T-cell (primary cell): Measurements from ENCODE around the gene BRPF3. TPM values are rescaled to one million over a fixed set of nuclear protein-coding genes. Genes with fewer than 3 reads are reported as not detected.

ENCODE experiments used
- ATAC-seq, 4 experiments: fragments of 200-7000 bp in 3 of 4; fragments of 150-1000 bp in 1 of 4; cut with Tn5 transposase; replicated peaks in 1 of 4; 1 replicate in 3 of 4; 2 replicates in 1 of 4; pipeline ENCODE4 v1.10.0; 2021; ENCODE audit warnings: moderate library complexity in 3 of 4, mild to moderate bottlenecking in 2 of 4, moderate number of reproducible peaks in 1 of 4
- CTCF ChIA-PET, 2 donors: fragments of 300-600 bp; sonication (Branson Sonifier 250); formaldehyde crosslinking; loops; one replicate each; lab custom pipeline; 2022; ENCODE audit warnings: antibody characterized with exemption in 2 of 2; lab: Charles Lee
- POLR2A ChIA-PET, 2 donors: fragments of 300-600 bp; sonication (Branson Sonifier 250); formaldehyde crosslinking; loops; one replicate each; lab custom pipeline; 2022; ENCODE audit warnings: antibody characterized with exemption in 2 of 2; lab: Charles Lee
- DNase-seq, 35 experiments: peaks; one replicate each; pipeline versions ENCODE4 v3.0.0 to v3.0.0-alpha.2; 2013 to 2023
- H3K27ac ChIP-seq: one replicate; pipeline ENCODE4 v1.5.1; 2013; ENCODE audit warnings: low read length
- H3K27me3 ChIP-seq, 2 experiments: replicated peaks in 1 of 2; 1 replicate in 1 of 2; 2 replicates in 1 of 2; pipeline versions ENCODE4 v1.6.1 to v1.7.0; 2013; ENCODE audit warnings: low read length in 1 of 2, mixed read lengths in 1 of 2; ENCODE audit not compliant: control insufficient read depth in 2 of 2, insufficient read depth in 2 of 2; ENCODE audit errors: extremely low read depth in 1 of 2
- H3K36me3 ChIP-seq, 2 donors: 1 replicate in 1 of 2; 2 replicates in 1 of 2; pipeline versions ENCODE4 v1.6.1 to v1.7.0; 2013; ENCODE audit warnings: low read length in 1 of 2; ENCODE audit not compliant: control insufficient read depth in 2 of 2, insufficient read depth in 1 of 2; ENCODE audit errors: extremely low read depth in 1 of 2
- H3K4me1 ChIP-seq, 2 experiments: 1 replicate in 1 of 2; 2 replicates in 1 of 2; pipeline versions ENCODE4 v1.6.1 to v1.7.0; 2013; ENCODE audit warnings: low read length in 2 of 2, mixed read lengths in 1 of 2; ENCODE audit not compliant: insufficient read depth in 2 of 2, control insufficient read depth in 1 of 2; ENCODE audit errors: extremely low read depth in 1 of 2
- H3K4me3 ChIP-seq, 2 donors: 1 replicate in 1 of 2; 2 replicates in 1 of 2; pipeline versions ENCODE4 v1.5.1 to v1.7.0; 2013; ENCODE audit warnings: mild to moderate bottlenecking in 2 of 2, low read length in 1 of 2, moderate library complexity in 1 of 2; ENCODE audit not compliant: control insufficient read depth in 1 of 2; ENCODE audit errors: extremely low read depth in 1 of 2
- H3K9me3 ChIP-seq: 2 replicates; pipeline ENCODE4 v1.7.0; 2013
- H3K27ac Mint-ChIP-seq, 2 donors: one replicate each; pipeline ENCODE4 v1.8.0; 2020 to 2021; ENCODE audit warnings: mild to moderate bottlenecking in 2 of 2, mixed read lengths in 2 of 2
- H3K27me3 Mint-ChIP-seq, 2 donors: one replicate each; pipeline ENCODE4 v1.8.0; 2021 to 2022; ENCODE audit warnings: mixed read lengths in 2 of 2
- H3K36me3 Mint-ChIP-seq: one replicate; pipeline ENCODE4 v1.8.0; 2021; ENCODE audit warnings: mixed read lengths
- H3K4me1 Mint-ChIP-seq, 3 donors: one replicate each; pipeline ENCODE4 v1.8.0; 2020 to 2022; ENCODE audit warnings: mixed read lengths in 3 of 3, mild to moderate bottlenecking in 1 of 3
- H3K4me3 Mint-ChIP-seq, 3 donors: one replicate each; pipeline ENCODE4 v1.8.0; 2020 to 2022; ENCODE audit warnings: mild to moderate bottlenecking in 3 of 3, mixed read lengths in 3 of 3, moderate library complexity in 3 of 3
- H3K9me3 Mint-ChIP-seq, 3 donors: one replicate each; pipeline ENCODE4 v1.8.0; 2020 to 2022; ENCODE audit warnings: mixed read lengths in 3 of 3
- WGBS: methylation state at CpG from one replicate; pipeline ENCODE4 v1.1.5; 2013; ENCODE audit warnings: missing lambda C conversion rate; ENCODE audit not compliant: insufficient coverage; 5-methylcytosine and 5-hydroxymethylcytosine counted together
- total RNA-seq, 35 experiments: library from RNA in 6 of 35; stranded (reverse) in 6 of 35; fragments of 120-200 nt in 1 of 35; gene quantifications; one replicate each; pipeline versions ENCODE4 v1.2.1 to v1.2.4 and lab custom pipeline; 2013 to 2026

Gene BRPF3
- total RNA-seq, 5 donors from 2014 or later (not counting 1 experiment from before 2014, with no cell fraction given), result 33.9 to 38.5 (median 35.7) TPM

- H3K4me3 Mint-ChIP-seq, result no peak overlapping the region
- H3K36me3 ChIP-seq, result peaks cover 2 to 4% of the 10 kb centered on the region in 2 donors
- peaks cover 4 to 23% (median 22%) of the 10 kb centered on the region in 3 donors for H3K9me3 Mint-ChIP-seq
- H3K27ac Mint-ChIP-seq, result no peak overlapping the region
- CTCF ChIA-PET, result no interaction called here
- no peaks in the 10 kb centered on the region for H3K4me1 Mint-ChIP-seq
- POLR2A ChIA-PET, result no interaction called here
- peaks cover 0 to 2% of the 10 kb centered on the region in 2 experiments for H3K27me3 ChIP-seq
- H3K36me3 Mint-ChIP-seq, result peaks cover 39% of the 10 kb centered on the region
- no peaks in the 10 kb centered on the region for H3K27me3 Mint-ChIP-seq
- H3K9me3 ChIP-seq, result no peaks in the 10 kb centered on the region
- ATAC-seq (no peak), DNase-seq (no peak)
- no CpG with 5 or more reads among the region's 1 CpG for WGBS
- no peak overlapping the region for H3K27ac ChIP-seq
- no peaks in the 10 kb centered on the region for H3K4me1 ChIP-seq
- H3K4me3 ChIP-seq, result no peak overlapping the region
These were observed 16.4 kb upstream of the BRPF3 start for GRCh38 chr6:36180126-36180525.

GRCh38 chr6:36184311-36184710, 12.2 kb upstream of the BRPF3 start:
- no peak for ATAC-seq
- Histone ChIP-seq H3K9me3 (no peaks in the 10 kb centered on the region), H3K4me3 (no peak overlapping the region), H3K4me1 (no peaks in the 10 kb centered on the region), H3K36me3 (no peaks in the 10 kb centered on the region), H3K27ac (no peak overlapping the region), H3K27me3 (peaks cover 0 to 2% of the 10 kb centered on the region in 2 experiments)
- peaks cover 13% of the 10 kb centered on the region for H3K36me3 Mint-ChIP-seq
- H3K4me3 Mint-ChIP-seq, result no peak overlapping the region
- no peaks in the 10 kb centered on the region for H3K4me1 Mint-ChIP-seq
- DNase-seq, result no peak
- H3K9me3 Mint-ChIP-seq, result peaks cover 0 to 12% (median 10%) of the 10 kb centered on the region in 3 donors
- ChIA-PET POLR2A (no interaction called here), CTCF (interaction anchor here in 1 of 2 donors (0.7 kb wide), 1 partner anchor 425 kb away, joined by 7 read pairs; no protein-coding TSS in a partner anchor)
- no peaks in the 10 kb centered on the region for H3K27me3 Mint-ChIP-seq
- no peak overlapping the region for H3K27ac Mint-ChIP-seq

- H3K36me3 Mint-ChIP-seq, result peaks cover 16% of the 10 kb centered on the region
These were observed 10.3 kb upstream of the BRPF3 start for GRCh38 chr6:36186199-36186598.

GRCh38 chr6:36187446-36187845, 9.1 kb upstream of the BRPF3 start:
- H3K4me3 Mint-ChIP-seq, result no peak overlapping the region
- H3K4me1 Mint-ChIP-seq, result no peaks in the 10 kb centered on the region
- DNase-seq (no peak), ATAC-seq (no peak)
- Histone ChIP-seq H3K4me1 (no peaks in the 10 kb centered on the region), H3K9me3 (no peaks in the 10 kb centered on the region), H3K4me3 (no peak overlapping the region), H3K27me3 (no peaks in the 10 kb centered on the region), H3K27ac (no peak overlapping the region), H3K36me3 (no peaks in the 10 kb centered on the region)
- H3K27me3 Mint-ChIP-seq, result no peaks in the 10 kb centered on the region
- no CpG with 5 or more reads among the region's 2 CpGs for WGBS
- CTCF ChIA-PET, result no interaction called here
- POLR2A ChIA-PET, result no interaction called here
- peaks cover 0 to 8% (median 5%) of the 10 kb centered on the region in 3 donors for H3K9me3 Mint-ChIP-seq
- no peak overlapping the region for H3K27ac Mint-ChIP-seq
- H3K36me3 Mint-ChIP-seq, result peaks cover 14% of the 10 kb centered on the region

More at GRCh38 chr6:36186199-36186598, 10.3 kb upstream of the BRPF3 start:
- CTCF ChIA-PET, result no interaction called here
- H3K27me3 ChIP-seq, result peaks cover 0 to 2% of the 10 kb centered on the region in 2 experiments
- DNase-seq (no peak), ATAC-seq (no peak)
- H3K4me1 ChIP-seq, result no peaks in the 10 kb centered on the region
- no peaks in the 10 kb centered on the region for H3K9me3 ChIP-seq
- no peak overlapping the region for H3K4me3 Mint-ChIP-seq
- POLR2A ChIA-PET, result no interaction called here
- no peak overlapping the region for H3K27ac Mint-ChIP-seq
- WGBS, result 100% methylated on average over 1 of the region's 2 CpGs
- H3K4me3 ChIP-seq, result no peak overlapping the region
- H3K27me3 Mint-ChIP-seq, result no peaks in the 10 kb centered on the region
- no peaks in the 10 kb centered on the region for H3K36me3 ChIP-seq
- no peak overlapping the region for H3K27ac ChIP-seq
- H3K9me3 Mint-ChIP-seq, result peaks cover 0 to 10% (median 7%) of the 10 kb centered on the region in 3 donors
- H3K4me1 Mint-ChIP-seq, result no peaks in the 10 kb centered on the region

- POLR2A ChIA-PET, result interaction anchor here in 1 of 2 donors (0.7 kb wide), 1 partner anchor 101 kb away, joined by 3 read pairs; no protein-coding TSS in a partner anchor
- H3K4me3 Mint-ChIP-seq, result peak overlapping the region; percentile 79 to 85 (median 83)
- H3K36me3 ChIP-seq, result peaks cover 0 to 4% of the 10 kb centered on the region in 2 donors
- H3K9me3 ChIP-seq, result no peaks in the 10 kb centered on the region
- ATAC-seq (peak; percentile 0 to 11 (median 3)), DNase-seq (peak in 8 of 35 experiments; percentile 5 to 60 (median 16))
- 17% methylated on average over 3 of the region's 8 CpGs for WGBS
- peaks cover 35 to 43% (median 36%) of the 10 kb centered on the region in 3 donors for H3K4me1 Mint-ChIP-seq
- H3K27me3 ChIP-seq, result no peaks in the 10 kb centered on the region
- peaks cover 10% of the 10 kb centered on the region for H3K36me3 Mint-ChIP-seq
- H3K4me3 ChIP-seq, result peak overlapping the region; percentile 56 to 77
- H3K27me3 Mint-ChIP-seq, result no peaks in the 10 kb centered on the region
- H3K4me1 ChIP-seq, result peaks cover 6 to 27% of the 10 kb centered on the region in 2 experiments
- peak overlapping the region; percentile 81 to 87 for H3K27ac Mint-ChIP-seq
- H3K9me3 Mint-ChIP-seq, result no peaks in the 10 kb centered on the region
- peak overlapping the region; percentile 78 for H3K27ac ChIP-seq
- CTCF ChIA-PET, result interaction anchor here in 1 of 2 donors (0.6 to 1.5 kb wide), 11 partner anchors 8 to 787 kb away, joined by 3 to 8 read pairs (median 5); partner anchors contain the start of gene MAPK14
These were observed 952 bp upstream of the BRPF3 start for GRCh38 chr6:36195471-36196112.

GRCh38 chr6:36196880-36197548, 470 bp downstream of the BRPF3 start:
- peak; percentile 86 to 92 (median 88) for ATAC-seq
- H3K27ac ChIP-seq, result peak overlapping the region; percentile 50
- no peaks in the 10 kb centered on the region for H3K9me3 Mint-ChIP-seq

More at GRCh38 chr6:36196880-36197548, 470 bp downstream of the BRPF3 start:
- Mint-ChIP-seq H3K27ac (peak overlapping the region; percentile 89 to 93), H3K4me3 (peak overlapping the region; percentile 85 to 89 (median 88)), H3K36me3 (peaks cover 20% of the 10 kb centered on the region), H3K4me1 (peaks cover 47 to 57% (median 50%) of the 10 kb centered on the region in 3 donors), H3K27me3 (no peaks in the 10 kb centered on the region)
- under 1% methylated on average over 41 of the region's 58 CpGs for WGBS
- Histone ChIP-seq H3K9me3 (no peaks in the 10 kb centered on the region), H3K4me3 (peak overlapping the region; percentile 56 to 66), H3K27me3 (no peaks in the 10 kb centered on the region), H3K36me3 (peaks cover 6 to 16% of the 10 kb centered on the region in 2 donors), H3K4me1 (peaks cover 15 to 40% of the 10 kb centered on the region in 2 experiments)
- peak; percentile 96 to 100 (median 99) for DNase-seq
- CTCF ChIA-PET, result interaction anchor here (0.6 to 0.9 kb wide), 2 partner anchors 93 to 101 kb away, joined by 4 to 5 read pairs; no protein-coding TSS in a partner anchor
- POLR2A ChIA-PET, result interaction anchor here in 1 of 2 donors (0.6 kb wide), 1 partner anchor 70 kb away, joined by 4 read pairs; no protein-coding TSS in a partner anchor
